ENCODE data around the gene TAS2R1.

DNA sequence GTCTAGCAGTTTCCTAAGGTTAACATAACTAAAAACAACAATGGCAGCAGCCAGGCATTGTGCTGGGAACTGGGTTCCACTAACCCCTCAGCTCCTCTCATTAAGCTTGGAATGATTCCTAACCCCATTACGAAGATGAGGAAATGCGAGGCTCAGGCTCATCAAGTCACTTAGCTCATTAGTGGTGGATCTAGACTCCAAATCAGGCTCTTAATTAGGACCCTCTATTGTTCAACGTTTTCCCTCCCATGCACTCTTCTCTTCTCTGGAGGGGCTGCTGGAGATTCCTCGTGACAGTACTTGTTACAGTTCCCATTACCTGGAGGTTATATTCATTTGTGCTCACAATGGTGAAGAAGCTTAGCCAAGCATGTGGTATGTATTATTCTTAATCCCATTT, 6.5 kb downstream of the TAS2R1 start:
- TF ChIP-seq, protein P1, sequence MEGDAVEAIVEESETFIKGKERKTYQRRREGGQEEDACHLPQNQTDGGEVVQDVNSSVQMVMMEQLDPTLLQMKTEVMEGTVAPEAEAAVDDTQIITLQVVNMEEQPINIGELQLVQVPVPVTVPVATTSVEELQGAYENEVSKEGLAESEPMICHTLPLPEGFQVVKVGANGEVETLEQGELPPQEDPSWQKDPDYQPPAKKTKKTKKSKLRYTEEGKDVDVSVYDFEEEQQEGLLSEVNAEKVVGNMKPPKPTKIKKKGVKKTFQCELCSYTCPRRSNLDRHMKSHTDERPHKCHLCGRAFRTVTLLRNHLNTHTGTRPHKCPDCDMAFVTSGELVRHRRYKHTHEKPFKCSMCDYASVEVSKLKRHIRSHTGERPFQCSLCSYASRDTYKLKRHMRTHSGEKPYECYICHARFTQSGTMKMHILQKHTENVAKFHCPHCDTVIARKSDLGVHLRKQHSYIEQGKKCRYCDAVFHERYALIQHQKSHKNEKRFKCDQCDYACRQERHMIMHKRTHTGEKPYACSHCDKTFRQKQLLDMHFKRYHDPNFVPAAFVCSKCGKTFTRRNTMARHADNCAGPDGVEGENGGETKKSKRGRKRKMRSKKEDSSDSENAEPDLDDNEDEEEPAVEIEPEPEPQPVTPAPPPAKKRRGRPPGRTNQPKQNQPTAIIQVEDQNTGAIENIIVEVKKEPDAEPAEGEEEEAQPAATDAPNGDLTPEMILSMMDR (IDR thresholded peaks at IDR 0.05) = no peak
- no peak for TF ChIP-seq POLR2A (IDR thresholded peaks at IDR 0.05)
- TF ChIP-seq EP300 (IDR thresholded peaks at IDR 0.05) = no peak
- TF ChIP-seq POLR2AphosphoS5 (IDR thresholded peaks at IDR 0.05) = no peak

Data from stomach (tissue), 4 donors.